Daoy (cell line): ENCODE data around the gene TEX44. TPM values are rescaled to one million over a fixed set of nuclear protein-coding genes. Genes with fewer than 3 reads are reported as not detected.
"Not testable (repeated sequence)": the region's sequence is repeated elsewhere in the genome, so short reads cannot be mapped to it uniquely, and the experiment has no call there.

Source experiments
- DNase-seq: peaks from one replicate; pipeline ENCODE4 v3.0.0-alpha.2; 2015; ENCODE audit warnings: low read depth
- total RNA-seq: library from RNA; depleted of rRNA; stranded (reverse); fragments of >200 nt; shearing (Covaris generic); gene quantifications from 2 replicates; pipeline ENCODE4 v1.2.3, GENCODE V29; 2014; rRNA removed

TEX44 gene
- total RNA-seq = not detected in 2 replicates

GRCh38 chr2:231592636-231593145, at the start of gene TEX44:
Gene TEX44 (plus strand): TSS chr2:231592864. CDS start chr2:231592952, 88 bp downstream.
- no peak for DNase-seq

DNA sequence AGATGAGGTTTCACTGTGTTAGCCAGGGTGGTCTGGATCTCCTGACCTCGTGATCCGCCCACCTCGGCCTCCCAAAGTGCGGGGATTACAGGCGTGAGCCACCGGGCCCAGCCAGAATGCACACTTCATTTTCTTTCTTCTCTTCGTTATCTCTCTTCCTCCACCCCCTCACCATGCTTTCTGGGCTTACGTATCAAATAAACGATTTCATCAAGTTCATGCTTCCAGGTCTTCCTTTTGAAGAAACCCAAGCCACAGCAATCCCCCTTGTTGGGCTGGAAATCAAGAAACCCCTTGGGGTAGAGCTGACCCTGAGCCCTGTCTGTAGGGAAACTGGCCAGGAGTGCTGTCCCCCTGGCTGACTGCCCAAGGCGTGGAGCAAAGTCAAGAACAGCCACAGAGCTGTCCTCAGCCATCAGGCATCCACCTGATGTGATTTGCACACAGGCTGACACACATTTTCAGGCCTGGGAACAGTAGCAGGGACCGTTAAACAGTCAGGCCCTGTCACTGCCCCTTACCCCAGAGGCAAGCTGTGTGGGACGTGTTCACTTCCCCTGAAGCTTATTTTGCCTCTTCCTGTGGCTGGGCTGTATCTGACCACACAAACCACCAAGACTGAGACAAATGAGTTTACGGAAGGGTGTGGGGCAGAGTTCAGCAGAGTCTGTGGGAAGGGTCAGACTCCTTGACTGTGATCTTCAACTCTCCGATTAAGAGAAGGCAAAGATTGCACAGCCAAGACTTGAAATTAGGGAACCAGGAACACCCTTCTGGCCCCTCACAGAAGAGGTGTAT, 47.4 kb upstream of the TEX44 start:
- peak; percentile 90 for DNase-seq

GRCh38 chr2:231546014-231546715, 46.5 kb upstream of the TEX44 start:
- DNase-seq = no peak

DNA sequence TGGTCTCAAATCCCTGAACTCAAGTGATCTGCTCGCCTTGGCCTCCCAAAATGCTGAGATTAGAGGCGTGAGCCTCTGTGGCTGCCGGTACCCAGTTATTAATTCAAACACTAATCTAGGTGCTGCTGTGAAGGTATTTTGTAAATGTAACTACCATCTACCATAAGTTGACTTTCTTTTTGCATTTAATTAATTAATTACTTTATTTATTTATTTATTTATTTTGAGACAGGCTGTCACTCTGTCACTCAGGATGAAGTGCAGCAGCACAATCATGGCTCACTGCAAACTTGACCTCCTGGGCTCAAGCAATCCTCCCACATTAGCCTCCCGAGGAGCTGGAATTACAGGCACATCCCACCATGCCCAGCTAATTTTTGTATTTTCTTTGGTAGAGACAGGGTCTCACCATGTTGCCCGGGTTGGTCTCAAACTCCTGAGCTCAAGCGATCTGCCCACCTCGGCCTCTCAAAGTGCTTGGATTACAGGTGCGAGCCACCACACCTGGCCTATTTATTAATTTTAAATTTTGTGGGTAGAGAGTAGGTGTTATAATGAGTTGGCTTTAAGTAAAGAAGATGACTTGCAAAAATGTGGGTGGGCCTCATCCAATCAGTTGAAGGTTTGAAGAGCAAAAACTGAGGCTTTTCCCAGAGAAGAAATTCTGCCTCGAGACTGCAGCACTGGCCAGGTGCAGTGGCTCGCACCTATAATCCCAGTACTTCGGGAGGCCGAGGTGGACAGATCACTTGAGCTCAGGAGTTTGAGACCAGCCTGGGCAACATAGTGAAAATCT, 45.2 kb upstream of the TEX44 start:
- no peak for DNase-seq

DNA sequence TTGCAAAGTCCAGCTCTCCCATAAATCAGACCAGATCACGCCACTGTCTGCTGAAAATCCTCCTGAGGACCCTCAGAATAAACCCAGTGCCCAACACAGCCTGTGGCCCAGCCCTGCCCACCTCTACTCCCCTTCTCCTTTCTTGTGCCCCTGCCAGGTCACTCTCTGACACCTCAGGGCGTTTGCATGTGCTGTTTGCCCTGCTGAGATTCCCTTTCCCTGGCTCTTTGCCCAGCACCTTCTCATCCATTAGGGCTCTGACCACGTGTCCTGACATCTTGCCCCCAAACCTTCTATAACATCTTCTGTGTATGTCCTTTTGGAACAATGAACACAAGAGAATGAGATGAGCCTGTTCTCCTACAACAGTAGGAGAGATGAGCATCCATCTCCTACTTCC, 43.9 kb upstream of the TEX44 start:
- no peak for DNase-seq

- DNase-seq = no peak
Observed at GRCh38 chr2:231549446-231550239, 43.0 kb upstream of the TEX44 start.

DNA sequence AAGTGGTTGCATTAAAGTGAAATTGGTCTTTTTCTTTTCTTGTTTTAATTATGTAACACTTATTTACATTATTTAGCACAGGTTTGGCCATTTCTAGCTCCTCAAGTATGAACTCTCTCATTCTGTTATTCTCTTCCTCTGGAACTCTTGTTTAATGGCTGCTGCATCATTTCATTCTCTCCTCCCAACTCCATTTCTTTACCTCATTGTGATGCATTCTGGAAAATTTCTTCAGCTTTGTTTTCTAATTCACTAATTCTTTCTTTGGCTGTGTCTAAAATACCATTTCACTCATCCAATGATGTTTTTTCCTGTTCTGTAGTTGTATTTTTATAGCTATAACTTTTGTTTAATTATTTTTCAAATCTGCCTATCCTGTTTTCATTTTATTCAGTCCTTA, 39.9 kb upstream of the TEX44 start:
- DNase-seq = no peak

DNA sequence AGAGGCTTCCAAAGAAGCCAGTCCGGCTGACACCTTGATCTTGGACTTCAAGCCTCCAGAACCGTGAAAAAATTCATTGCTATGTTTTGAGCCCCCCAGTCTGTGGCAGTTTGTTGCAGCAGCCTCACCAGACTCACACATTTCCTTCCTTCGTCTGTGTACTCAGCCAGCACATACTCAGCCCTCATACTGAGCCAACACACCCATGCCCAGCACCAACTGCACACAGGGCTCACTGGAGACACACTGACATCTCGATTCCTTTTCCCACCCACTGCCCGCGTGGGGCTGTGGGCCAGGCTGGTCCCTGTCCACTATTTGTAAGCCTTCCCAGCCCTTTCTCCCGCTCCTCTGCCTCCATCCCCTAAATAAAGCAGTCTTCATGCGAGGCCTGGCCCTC, 38.3 kb upstream of the TEX44 start:
- no peak for DNase-seq

DNA sequence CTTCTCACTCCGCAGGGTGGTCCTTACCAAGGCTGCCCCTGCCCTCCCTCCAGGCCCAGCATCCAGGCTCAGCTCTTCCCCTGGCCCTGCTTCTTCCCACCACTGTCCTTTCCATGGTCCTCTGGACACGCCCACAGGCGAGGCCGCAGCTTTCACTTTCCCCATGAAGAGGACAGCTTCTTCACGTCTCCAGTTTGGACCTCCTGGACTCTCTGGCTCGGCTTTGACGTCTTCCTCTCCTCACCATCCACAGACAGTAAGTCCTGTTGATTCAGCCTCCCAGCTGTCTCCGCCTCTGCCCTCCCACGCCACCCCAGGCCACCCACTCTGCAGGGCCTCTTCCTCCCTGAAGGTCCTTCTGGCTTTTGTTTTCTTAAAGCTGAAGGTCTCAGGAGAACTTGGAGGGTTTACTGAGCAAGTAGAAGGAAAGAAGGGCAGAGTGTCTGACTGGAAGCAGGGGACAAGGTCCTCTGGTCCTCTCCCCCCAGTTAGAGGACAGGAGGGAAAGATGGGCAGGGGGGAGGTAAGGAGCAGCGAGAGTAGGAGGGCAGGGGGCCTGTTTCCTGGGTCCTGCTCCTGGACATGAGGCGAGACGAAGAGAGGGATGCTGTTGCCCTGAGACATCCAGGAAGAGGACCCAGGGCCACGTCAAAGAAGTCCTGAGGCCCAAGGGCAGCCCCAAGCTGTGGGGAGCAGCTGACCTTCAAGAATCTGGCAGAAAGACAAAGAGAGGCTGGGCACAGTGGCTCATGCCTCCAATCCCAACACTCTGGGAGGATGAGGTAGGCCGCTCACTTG, 37.7 kb upstream of the TEX44 start:
- DNase-seq = peak; percentile 32

- not testable (repeated sequence) for DNase-seq
Observed at GRCh38 chr2:231556496-231556895, 36.2 kb upstream of the TEX44 start.

DNA sequence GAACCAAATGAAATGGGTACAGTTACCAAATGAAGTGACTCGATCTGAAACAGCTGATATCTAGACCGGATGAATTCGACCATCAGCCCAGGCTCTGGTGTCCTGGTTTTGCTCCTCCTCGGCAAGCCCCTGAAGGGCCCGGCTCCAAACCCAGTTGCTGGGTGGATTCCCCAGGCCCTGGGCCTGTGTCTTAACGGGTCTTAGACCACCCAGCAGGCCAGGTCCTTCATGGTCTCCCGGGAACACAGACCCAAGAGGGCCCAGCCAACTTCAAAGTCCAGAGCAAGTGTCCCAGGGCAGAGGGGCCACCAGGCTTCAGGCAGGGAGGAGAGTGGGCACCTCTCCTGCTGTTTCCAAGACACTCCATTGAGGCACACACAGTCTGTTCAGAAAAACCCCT, 35.7 kb upstream of the TEX44 start:
- no peak for DNase-seq

DNA sequence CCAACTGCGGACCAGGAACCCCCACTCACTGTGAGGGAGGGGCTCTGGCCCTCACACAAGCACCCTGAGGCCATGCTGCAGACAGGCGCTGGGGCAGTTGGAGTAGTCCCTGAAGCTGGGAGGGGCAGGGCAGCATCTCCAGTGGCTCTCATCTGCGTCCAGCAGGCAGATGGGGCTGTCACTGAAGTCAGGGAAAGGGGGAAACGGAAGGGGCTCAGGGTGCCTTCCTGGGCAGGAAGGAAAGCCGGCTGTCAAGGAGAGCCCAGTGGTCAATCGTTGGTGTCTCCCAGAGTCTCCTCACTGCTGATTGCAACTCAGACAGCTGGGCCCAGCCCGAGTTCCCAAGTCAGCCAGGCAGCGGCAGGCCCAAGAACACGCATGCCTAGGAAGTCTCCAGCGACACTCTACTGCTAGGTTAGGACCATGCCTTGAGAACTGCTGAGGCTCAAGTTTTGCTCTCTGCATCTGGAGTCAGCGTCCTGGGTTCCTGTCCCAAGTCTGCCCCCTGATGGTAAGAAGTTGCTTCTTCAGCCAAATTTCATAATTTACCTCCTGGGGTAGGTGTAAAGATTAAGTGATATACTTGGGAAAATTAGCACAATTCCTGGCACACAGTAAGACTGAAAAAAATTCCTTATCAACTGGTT, 35.0 kb upstream of the TEX44 start:
- DNase-seq = peak; percentile 64

DNA sequence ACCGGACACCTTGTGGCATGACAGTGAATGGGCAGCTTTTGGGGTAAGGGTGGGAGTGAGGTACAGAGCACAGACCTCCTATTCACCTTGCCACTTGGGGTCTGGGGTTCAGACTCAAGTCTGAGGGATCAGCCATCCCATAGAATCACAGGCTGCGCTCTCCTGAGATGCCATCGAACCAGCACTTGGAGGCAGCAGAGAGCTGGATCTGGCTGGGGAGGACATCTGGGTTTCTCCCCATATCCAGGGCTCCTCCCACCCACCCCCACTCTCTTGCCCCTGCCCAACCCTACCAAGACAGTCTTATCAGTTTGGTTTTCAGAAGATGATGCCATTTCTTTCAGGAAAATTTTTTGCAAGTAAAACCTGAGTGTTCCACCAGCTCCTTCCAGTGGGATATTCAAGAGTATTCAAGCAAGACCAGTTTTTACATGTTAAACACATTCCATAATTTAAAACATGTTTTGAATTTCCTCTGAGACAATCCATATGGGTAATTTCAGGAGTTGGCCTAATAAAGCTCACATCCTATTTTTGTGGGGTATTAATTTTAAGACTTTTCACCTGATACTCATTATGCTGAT, 29.2 kb upstream of the TEX44 start:
- DNase-seq = peak; percentile 68

GRCh38 chr2:231565887-231566594, 26.6 kb upstream of the TEX44 start:
- DNase-seq = no peak

DNA sequence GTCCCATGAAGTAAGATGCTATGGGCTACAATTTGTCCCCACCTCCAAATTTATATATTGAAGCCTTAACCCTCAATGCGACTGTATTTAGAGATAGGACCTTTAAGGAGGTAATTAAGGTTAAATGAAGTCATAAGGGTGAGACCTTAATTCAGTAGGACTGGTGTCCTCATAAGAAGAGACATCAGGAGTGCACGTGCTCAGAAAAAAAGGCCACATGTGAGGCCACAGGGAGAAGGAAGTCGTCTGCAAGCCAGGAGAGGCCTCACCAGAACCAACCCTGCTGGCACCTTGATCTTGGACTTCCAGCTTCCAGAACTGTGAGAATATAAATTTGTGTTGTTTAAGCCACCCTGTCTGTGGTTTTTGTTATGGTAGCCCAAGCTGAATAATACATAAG, 25.5 kb upstream of the TEX44 start:
- no peak for DNase-seq

GRCh38 chr2:231568098-231568784, 24.4 kb upstream of the TEX44 start:
- DNase-seq = no peak

GRCh38 chr2:231568785-231569435, 23.8 kb upstream of the TEX44 start:
- no peak for DNase-seq

DNA sequence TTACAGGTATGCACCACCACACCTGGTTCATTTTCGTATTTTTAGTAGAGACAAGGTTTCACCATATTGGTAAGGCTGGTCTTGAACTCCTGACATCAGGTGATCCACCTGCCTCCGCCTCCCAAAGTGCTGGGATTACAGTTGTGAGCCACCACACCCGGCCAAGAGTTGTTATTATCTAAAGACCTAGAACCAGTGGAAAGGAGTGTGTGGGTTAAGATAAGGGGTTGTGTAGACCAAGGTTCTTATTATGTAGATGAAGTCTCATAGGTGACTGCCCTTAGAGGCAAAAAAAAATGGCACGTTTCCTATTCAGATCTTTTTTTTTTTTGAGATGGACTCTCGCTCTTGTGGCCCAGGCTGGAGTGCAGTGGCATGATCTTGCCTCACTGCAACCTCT, 21.7 kb upstream of the TEX44 start:
- not testable (repeated sequence) for DNase-seq
